ENCODE results near the gene ST8SIA6.

Gene ST8SIA6

GRCh38 chr10:17383801-17384555 lies 70.4 kb downstream of the ST8SIA6 start:
- DNase-seq, result no peak

GRCh38 chr10:17381502-17382142 lies 72.8 kb downstream of the ST8SIA6 start:
- no peak for DNase-seq

GRCh38 chr10:17380888-17381287 lies 73.5 kb downstream of the ST8SIA6 start:
- no peak for DNase-seq

GRCh38 chr10:17380016-17380415 lies 74.4 kb downstream of the ST8SIA6 start:
- DNase-seq, result no peak

GRCh38 chr10:17379151-17379690 lies 75.2 kb downstream of the ST8SIA6 start:
- DNase-seq, result no peak

- DNase-seq, result peak; percentile 40
Observed at GRCh38 chr10:17375936-17376584, 78.3 kb downstream of the ST8SIA6 start.

- DNase-seq, result peak; percentile 24
Observed at GRCh38 chr10:17368708-17369272, 85.6 kb downstream of the ST8SIA6 start.

- no peak for DNase-seq
Observed at GRCh38 chr10:17366705-17367104, 87.7 kb downstream of the ST8SIA6 start.

- peak; percentile 42 for DNase-seq
Observed at GRCh38 chr10:17365402-17365801, 89.0 kb downstream of the ST8SIA6 start.

GRCh38 chr10:17358461-17358860 lies 95.9 kb downstream of the ST8SIA6 start:
- DNase-seq, result no peak

- DNase-seq, result no peak
Observed at GRCh38 chr10:17357781-17358180, 96.6 kb downstream of the ST8SIA6 start.

- no peak for DNase-seq
Observed at GRCh38 chr10:17356820-17357219, 97.6 kb downstream of the ST8SIA6 start.

- no peak for DNase-seq
Observed at GRCh38 chr10:17354781-17355180, 99.6 kb downstream of the ST8SIA6 start.

- DNase-seq, result peak; percentile 84
Observed at GRCh38 chr10:17353568-17354300, 100.7 kb downstream of the ST8SIA6 start.

- DNase-seq, result no peak
Observed at GRCh38 chr10:17352583-17352982, 101.8 kb downstream of the ST8SIA6 start.

GRCh38 chr10:17351506-17351905 lies 102.9 kb downstream of the ST8SIA6 start:
- DNase-seq, result no peak

GRCh38 chr10:17349717-17350116 lies 104.7 kb downstream of the ST8SIA6 start:
- DNase-seq, result peak; percentile 22

- peak; percentile 30 for DNase-seq
Observed at GRCh38 chr10:17348501-17349349, 105.7 kb downstream of the ST8SIA6 start.

- no peak for DNase-seq
Observed at GRCh38 chr10:17348011-17348500, 106.3 kb downstream of the ST8SIA6 start.

GRCh38 chr10:17344206-17344605 lies 110.2 kb downstream of the ST8SIA6 start:
- no peak for DNase-seq

- no peak for DNase-seq
Observed at GRCh38 chr10:17343118-17343517, 111.3 kb downstream of the ST8SIA6 start.
